Right lobe of liver (tissue), 4 donors: ENCODE data around the gene LDAH.

ENCODE experiments used
- CTCF ChIP-seq, 4 donors: fragments of 200-600 bp in 3 of 4; fragments of 450-650 bp in 1 of 4; IDR thresholded peaks; one replicate each; pipeline versions ENCODE4 v1.5.1 to v1.8.0; 2016 to 2022; ENCODE audit warnings: antibody characterized with exemption in 4 of 4, mild to moderate bottlenecking in 2 of 4
- POLR2A ChIP-seq: fragments of 450-650 bp; IDR thresholded peaks from one replicate; pipeline ENCODE4 v1.6.1; 2017; ENCODE audit warnings: antibody characterized with exemption, mild to moderate bottlenecking
- donor health status: DM: no; HTN: no; CAD: no.
- donor health status: DM: no; HTN: no; CAD: no.
- donor health status: DM: no; HTN: yes; CAD: no.

GRCh38 chr2:20704886-20705285 lies 118.0 kb downstream of the LDAH start:
- no peak for TF ChIP-seq CTCF (IDR thresholded peaks at IDR 0.05)
- no peak for TF ChIP-seq POLR2A
